ENCODE results near the gene GGCX. TPM values are rescaled to one million over a fixed set of nuclear protein-coding genes. Genes with fewer than 3 reads are reported as not detected.
"Not testable (repeated sequence)": the region's sequence is repeated elsewhere in the genome, so short reads cannot be mapped to it uniquely, and the experiment has no call there.

GGCX gene
- total RNA-seq, 1 donor from 2014 or later: 23.1 TPM

- Mint-ChIP-seq H3K27ac (peak overlapping the region; percentile 27), H3K36me3 (ENCODE audit: low read depth) (peaks cover 54% of the 10 kb centered on the region), H3K9me3 (no peaks in the 10 kb centered on the region), H3K4me3 (no peak overlapping the region), H3K27me3 (no peaks in the 10 kb centered on the region), H3K4me1 (peaks cover 18% of the 10 kb centered on the region)
- DNase-seq: no peak
- intact Hi-C loops (cut with micrococcal nuclease): no loop called here
These were observed 13.3 kb downstream of the GGCX start for GRCh38 chr2:85547859-85548607.

- Mint-ChIP-seq H3K27ac (peak overlapping the region; percentile 65), H3K27me3 (no peaks in the 10 kb centered on the region), H3K36me3 (ENCODE audit: low read depth) (peaks cover 57% of the 10 kb centered on the region)
These were observed 14.0 kb downstream of the GGCX start for GRCh38 chr2:85547089-85547858.

GRCh38 chr2:85545780-85546240, 15.5 kb downstream of the GGCX start:
- DNase-seq: no peak
- no peaks in the 10 kb centered on the region for H3K9me3 Mint-ChIP-seq
- H3K27me3 Mint-ChIP-seq: no peaks in the 10 kb centered on the region
- no peak overlapping the region for H3K27ac Mint-ChIP-seq
- H3K4me3 Mint-ChIP-seq: no peak overlapping the region
- H3K36me3 Mint-ChIP-seq (ENCODE audit: low read depth): peaks cover 60% of the 10 kb centered on the region
- intact Hi-C loops (cut with micrococcal nuclease): no loop called here
- H3K4me1 Mint-ChIP-seq: peaks cover 32% of the 10 kb centered on the region

More at GRCh38 chr2:85547089-85547858, 14.0 kb downstream of the GGCX start:
- no peak for DNase-seq
- Mint-ChIP-seq H3K4me1 (peaks cover 24% of the 10 kb centered on the region), H3K4me3 (no peak overlapping the region), H3K9me3 (no peaks in the 10 kb centered on the region)
- intact Hi-C loops (cut with micrococcal nuclease): no loop called here

DNA sequence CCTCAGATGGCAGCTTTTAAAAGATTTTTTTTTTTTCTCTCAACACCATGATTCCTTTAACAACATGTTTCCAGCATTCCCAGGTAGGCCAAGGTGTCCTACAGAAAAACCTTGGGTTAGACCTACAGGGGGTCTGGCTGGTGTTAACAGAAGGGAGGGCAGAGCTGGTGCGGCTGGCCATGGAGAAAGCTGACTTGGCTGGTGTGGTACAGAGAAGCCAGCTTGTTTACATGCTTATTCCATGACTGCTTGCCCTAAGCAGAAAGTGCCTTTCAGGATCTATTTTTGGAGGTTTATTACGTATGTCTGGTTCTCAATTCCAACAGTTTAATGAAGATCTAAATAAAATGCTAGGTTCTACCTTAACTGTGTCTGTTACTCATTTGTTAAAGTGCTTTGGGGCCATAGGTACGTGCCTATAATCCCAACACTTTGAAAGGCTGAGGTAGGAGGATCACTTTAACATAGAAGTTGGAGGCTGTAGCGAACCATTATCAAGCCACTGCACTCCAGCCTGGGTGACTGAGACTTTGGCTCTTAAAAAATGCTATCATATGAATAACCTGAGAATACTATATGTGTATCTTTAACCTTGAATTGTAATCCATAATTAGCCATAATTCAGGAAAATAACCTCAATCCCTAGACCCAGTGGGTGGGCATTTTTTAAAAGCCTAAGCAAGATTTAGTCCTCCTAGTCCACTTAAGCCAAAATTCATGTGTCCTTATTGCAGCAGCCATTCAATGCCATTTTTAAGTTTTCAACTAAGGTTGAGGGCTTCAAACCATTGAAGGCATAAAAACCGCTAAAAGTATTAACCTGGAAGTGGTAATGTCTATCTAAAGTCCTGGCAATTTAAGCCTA, 16.1 kb downstream of the GGCX start:
- H3K4me3 Mint-ChIP-seq; intact Hi-C loops (cut with micrococcal nuclease); H3K9me3 Mint-ChIP-seq; H3K27me3 Mint-ChIP-seq; H3K27ac Mint-ChIP-seq; DNase-seq: not testable (repeated sequence)
- H3K4me1 Mint-ChIP-seq: peaks cover 34% of the 10 kb centered on the region
- H3K36me3 Mint-ChIP-seq (ENCODE audit: low read depth): peaks cover 64% of the 10 kb centered on the region

GRCh38 chr2:85544254-85544691, 17.0 kb downstream of the GGCX start:
- H3K27ac Mint-ChIP-seq; H3K4me3 Mint-ChIP-seq; DNase-seq; H3K9me3 Mint-ChIP-seq; H3K27me3 Mint-ChIP-seq; intact Hi-C loops (cut with micrococcal nuclease): not testable (repeated sequence)
- peaks cover 34% of the 10 kb centered on the region for H3K4me1 Mint-ChIP-seq
- H3K36me3 Mint-ChIP-seq (ENCODE audit: low read depth): peaks cover 70% of the 10 kb centered on the region

DNA sequence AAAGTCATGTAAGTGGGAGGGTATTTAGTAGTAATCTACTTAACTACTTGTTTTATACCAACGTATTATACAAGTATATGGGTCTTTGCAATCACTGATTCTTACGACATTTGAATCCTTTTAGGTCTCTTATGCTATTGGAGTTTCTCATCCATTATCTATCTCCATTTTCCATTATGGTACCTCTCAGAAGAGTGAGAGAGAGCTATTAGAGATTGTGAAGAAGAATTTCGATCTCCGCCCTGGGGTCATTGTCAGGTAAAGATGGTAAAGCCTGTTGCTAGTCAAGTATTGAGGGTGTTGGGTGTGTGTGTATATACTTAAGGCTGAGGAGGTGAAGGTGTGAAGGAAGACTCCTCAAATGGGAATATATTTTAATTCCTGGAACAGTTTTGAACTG, 18.5 kb downstream of the GGCX start:
- H3K27ac Mint-ChIP-seq: peak overlapping the region; percentile 70
- H3K9me3 Mint-ChIP-seq: no peaks in the 10 kb centered on the region
- H3K36me3 Mint-ChIP-seq (ENCODE audit: low read depth): peaks cover 69% of the 10 kb centered on the region
- peak overlapping the region; percentile 96 for H3K4me3 Mint-ChIP-seq
- DNase-seq: no peak
- H3K27me3 Mint-ChIP-seq: no peaks in the 10 kb centered on the region
- H3K4me1 Mint-ChIP-seq: peaks cover 36% of the 10 kb centered on the region
- intact Hi-C loops (cut with micrococcal nuclease): loop anchor here (1.0 kb wide), 1 partner anchor 8 kb away; no protein-coding TSS in a partner anchor

DNA sequence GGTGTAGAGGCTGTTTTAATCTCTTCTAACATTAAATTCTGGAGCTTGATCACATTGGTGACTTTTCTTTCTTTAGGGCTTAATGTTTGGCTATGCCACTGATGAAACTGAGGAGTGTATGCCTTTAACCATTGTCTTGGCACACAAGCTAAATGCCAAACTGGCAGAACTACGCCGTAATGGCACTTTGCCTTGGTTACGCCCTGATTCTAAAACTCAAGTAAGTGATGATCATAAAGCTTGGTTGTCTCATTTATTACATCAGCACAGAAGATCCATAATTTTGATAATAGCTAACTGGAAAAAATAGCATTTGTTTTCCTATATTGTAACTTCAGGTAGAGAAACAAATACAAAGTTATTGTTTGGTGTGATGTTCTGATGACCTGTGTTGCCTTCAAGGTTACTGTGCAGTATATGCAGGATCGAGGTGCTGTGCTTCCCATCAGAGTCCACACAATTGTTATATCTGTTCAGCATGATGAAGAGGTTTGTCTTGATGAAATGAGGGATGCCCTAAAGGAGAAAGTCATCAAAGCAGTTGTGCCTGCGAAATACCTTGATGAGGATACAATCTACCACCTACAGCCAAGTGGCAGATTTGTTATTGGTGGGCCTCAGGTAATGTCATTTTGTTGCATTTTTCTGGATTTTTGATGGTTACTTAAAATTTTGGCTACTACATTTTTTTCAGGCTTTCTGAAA, 19.4 kb downstream of the GGCX start:
- intact Hi-C loops (cut with micrococcal nuclease): loop anchor here (1.0 kb wide), 1 partner anchor 8 kb away; no protein-coding TSS in a partner anchor
- H3K36me3 Mint-ChIP-seq (ENCODE audit: low read depth): peaks cover 66% of the 10 kb centered on the region

DNA sequence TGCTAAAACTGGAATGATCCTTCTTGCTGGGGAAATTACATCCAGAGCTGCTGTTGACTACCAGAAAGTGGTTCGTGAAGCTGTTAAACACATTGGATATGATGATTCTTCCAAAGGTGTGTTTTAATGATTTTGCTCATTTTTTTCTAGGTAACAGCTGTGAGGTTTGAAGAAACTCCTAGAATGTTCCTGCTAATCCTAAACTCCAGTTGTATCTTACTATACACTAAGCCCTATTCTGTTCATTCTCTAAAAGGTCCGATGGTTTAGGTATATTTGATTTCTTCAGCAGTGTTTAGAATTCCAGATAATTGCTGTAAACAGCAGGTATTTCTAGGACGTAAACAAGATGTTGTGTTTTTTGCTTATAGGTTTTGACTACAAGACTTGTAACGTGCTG, 20.0 kb downstream of the GGCX start:
- Mint-ChIP-seq H3K27ac (peak overlapping the region; percentile 58), H3K9me3 (no peaks in the 10 kb centered on the region), H3K36me3 (ENCODE audit: low read depth) (peaks cover 63% of the 10 kb centered on the region), H3K27me3 (no peaks in the 10 kb centered on the region), H3K4me3 (peak overlapping the region; percentile 96), H3K4me1 (peaks cover 43% of the 10 kb centered on the region)
- DNase-seq: no peak
- intact Hi-C loops (cut with micrococcal nuclease): no loop called here

More for the DNA sequence above, 19.4 kb downstream of the GGCX start:
- Mint-ChIP-seq H3K4me3 (peak overlapping the region; percentile 96), H3K27me3 (no peaks in the 10 kb centered on the region), H3K9me3 (no peaks in the 10 kb centered on the region), H3K27ac (peak overlapping the region; percentile 70), H3K4me1 (peaks cover 42% of the 10 kb centered on the region)
- DNase-seq: no peak

DNA sequence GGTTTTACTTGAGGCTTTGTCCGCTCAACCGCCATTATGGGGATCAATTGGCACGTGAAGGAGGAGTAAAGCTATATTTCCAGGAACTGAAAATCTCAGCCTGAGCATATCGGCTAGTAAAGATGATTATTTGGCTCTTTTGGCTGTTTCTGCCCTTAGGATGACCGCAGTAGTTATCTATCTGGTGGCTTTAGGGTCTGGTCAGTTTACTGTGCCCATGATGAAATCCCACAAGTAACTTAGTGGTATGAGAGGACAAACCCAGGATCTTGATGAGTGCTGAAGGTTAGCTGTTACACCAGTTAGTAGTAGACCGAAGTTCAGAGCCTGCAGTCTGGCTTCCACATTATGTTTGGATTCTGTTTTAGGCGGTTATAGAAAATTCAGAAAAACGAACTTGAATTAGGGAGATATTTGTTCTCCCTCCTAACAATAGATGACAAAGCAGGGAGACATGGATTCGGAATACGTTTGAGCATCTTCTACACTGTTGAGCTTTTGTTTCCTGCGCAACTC, 21.1 kb downstream of the GGCX start:
- Mint-ChIP-seq H3K4me1 (peaks cover 44% of the 10 kb centered on the region), H3K27me3 (no peaks in the 10 kb centered on the region), H3K27ac (peak overlapping the region; percentile 93), H3K36me3 (ENCODE audit: low read depth) (peaks cover 60% of the 10 kb centered on the region), H3K4me3 (peak overlapping the region; percentile 96), H3K9me3 (no peaks in the 10 kb centered on the region)
- DNase-seq: no peak
- intact Hi-C loops (cut with micrococcal nuclease): no loop called here

DNA sequence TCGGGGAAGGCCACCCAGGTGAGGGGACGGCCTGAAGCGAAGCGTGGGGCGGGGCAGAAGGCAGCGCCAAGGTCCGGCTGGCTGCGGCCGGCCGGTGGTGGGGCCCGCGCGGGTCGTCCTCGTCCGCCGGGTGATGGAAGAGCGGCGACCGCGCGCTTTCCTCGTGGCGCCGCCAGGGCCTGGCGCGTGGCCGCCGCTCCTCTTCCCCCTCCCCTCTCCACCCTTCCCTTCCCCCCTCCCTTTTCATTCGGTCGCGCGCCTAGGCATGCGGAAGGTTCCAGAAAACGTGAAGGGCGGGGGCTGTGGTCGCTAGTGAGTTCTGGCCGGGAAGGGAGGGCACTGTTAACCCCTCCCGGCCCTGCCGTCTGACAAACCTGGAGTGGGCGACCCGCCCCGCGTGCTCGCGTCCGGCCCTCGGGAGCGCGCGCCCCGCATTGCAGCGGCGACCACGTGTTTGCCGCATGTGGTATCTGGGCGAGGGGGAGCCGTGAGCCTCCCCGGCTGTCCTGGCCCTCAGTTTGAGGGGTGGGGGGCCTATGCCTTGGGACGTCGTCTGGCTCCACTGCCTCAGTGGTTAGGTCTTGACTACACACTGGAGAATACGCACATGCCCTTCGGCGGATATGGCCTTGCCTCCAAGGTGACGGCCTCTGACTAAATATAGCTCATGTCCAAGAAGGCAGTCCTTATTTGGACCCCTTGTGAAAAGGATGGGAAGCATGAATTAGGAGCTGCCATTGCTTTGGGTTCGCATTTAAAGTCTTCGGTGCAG, 21.7 kb downstream of the GGCX start:
- Mint-ChIP-seq H3K36me3 (ENCODE audit: low read depth) (peaks cover 54% of the 10 kb centered on the region), H3K27me3 (no peaks in the 10 kb centered on the region), H3K27ac (peak overlapping the region; percentile 98), H3K4me3 (peak overlapping the region; percentile 96), H3K9me3 (no peaks in the 10 kb centered on the region), H3K4me1 (peaks cover 42% of the 10 kb centered on the region)
- intact Hi-C loops (cut with micrococcal nuclease): loop anchor here (1.0 to 5.0 kb wide), 6 partner anchors 22 to 212 kb away; partner anchors contain the start of genes C2orf68, ELMOD3, GGCX and RETSAT
- peak; percentile 93 for DNase-seq

DNA sequence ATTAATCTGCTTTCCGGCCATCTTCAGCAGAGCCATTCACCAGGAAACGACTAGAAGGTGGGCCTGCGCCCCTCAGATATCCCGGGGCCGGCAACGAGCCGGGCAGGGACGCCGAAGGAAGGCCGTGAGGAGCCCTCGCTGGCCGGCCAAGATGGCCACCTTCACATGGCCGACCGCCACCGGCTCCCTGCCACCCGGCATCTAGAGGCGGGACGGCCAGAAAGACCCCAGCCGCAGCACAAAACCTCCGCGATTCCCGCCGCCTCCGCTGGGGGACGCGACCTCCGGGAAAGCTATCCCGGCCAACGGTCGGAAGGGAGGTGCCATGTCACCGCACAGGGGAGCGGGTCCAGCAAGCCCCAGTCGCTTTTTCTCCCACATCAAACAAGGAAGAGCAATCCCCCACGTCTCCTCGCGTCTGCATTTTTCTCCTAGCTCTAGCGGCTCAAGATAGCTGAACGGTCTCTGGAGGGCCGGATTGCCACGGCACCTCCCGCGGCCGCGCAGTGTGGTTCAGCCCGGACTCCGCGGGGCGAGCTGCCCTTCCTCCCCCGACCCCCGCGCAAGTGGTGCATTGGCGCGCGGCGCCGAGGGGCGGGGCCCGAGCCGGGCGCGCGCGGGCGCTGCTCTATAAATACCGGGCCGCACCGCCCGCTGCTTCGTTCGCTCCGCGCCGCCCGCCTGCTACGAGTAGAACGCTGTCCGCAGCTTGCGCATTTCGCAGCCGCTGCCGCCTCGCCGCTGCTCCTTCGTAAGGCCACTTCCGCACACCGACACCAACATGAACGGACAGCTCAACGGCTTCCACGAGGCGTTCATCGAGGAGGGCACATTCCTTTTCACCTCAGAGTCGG, 22.6 kb downstream of the GGCX start, which contains the start of gene MAT2A:
MAT2A (plus strand) TSS at position 662 of the 854 bp plus-strand sequence; CDS start at position 782, 120 bp downstream.
- H3K4me3 Mint-ChIP-seq: peak within 1 kb of the TSS; percentile 96
- H3K27me3 Mint-ChIP-seq: no peaks in the 10 kb centered on the region
- H3K9me3 Mint-ChIP-seq: no peaks in the 10 kb centered on the region
- intact Hi-C loops (cut with micrococcal nuclease): loop anchor here (1.0 to 5.0 kb wide), 6 partner anchors 23 to 211 kb away; partner anchors contain the start of genes C2orf68, ELMOD3, GGCX and RETSAT
- peaks cover 36% of the 10 kb centered on the region for H3K4me1 Mint-ChIP-seq
- H3K27ac Mint-ChIP-seq: peak within 1 kb of the TSS; percentile 98
- peaks cover 46% of the 10 kb centered on the region for H3K36me3 Mint-ChIP-seq (ENCODE audit: low read depth)
- DNase-seq: peak; percentile 97

Measured in activated CD4-positive, alpha-beta T cell treated with anti-CD3 and anti-CD28 coated beads, Interleukin-2, amount 10 ng/mL, durations not matched to agents 24 days and 14 days (primary cell).